ENCODE measurements around the gene PRAMEF33. TPM values are rescaled to one million over a fixed set of nuclear protein-coding genes. Genes with fewer than 3 reads are reported as not detected.
"Not testable (repeated sequence)": the region's sequence is repeated elsewhere in the genome, so short reads cannot be mapped to it uniquely, and the experiment has no call there.

The PRAMEF33 gene, protein sequence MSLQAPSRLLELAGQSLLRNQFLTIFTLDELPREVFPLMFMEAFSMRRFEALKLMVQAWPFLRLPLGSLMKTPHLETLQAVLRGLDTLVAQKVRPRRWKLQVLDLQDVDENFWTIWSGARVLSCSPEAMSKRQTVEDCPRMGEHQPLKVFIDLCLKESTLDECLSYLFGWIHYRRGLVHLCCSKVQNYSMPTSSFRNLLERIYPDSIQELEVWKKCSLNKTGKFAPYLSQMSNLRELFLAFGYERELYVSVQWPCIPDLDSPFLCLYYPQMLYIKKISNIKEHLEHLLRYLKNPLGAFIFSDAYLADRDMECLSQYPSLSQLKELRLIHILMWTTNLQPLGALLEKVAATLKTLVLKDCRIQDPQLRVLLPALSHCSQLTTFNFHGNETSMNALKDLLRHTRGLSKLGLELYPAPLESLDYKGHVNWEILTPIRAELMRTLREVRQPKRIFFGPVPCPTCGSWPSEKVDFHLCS
- polyA plus RNA-seq (2012; ENCODE audit: missing spikeins), result not detected

- not testable (repeated sequence) for FAIRE-seq
These were observed at the start of gene PRAMEF33 for GRCh38 chr1:13303239-13303638. PRAMEF33 (plus strand) TSS chr1:13303539; CDS start chr1:13305955, 2,416 bp downstream.

DNA sequence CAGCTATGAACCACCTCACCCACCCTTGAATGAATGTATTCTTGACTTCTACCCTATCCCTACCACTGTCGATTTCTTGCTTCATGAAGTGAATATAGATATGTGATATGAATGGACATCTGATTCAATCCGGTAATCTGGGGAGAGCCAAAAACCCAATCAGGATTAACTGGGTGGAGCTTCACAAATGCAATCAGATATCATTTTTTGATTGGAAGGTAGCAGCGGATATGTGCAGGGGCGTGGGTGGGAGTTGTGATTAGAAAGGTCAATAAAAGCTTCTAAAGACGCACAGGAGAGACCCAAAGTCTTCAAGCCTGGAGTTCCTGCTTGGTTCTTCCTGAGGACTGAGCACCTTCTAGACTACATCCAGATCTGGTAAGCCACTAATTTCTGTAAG is 49.4 kb upstream of the PRAMEF33 start, which contains the start of gene PRAMEF5:
Gene PRAMEF5 (plus strand): TSS at position 301 of the 400 bp plus-strand sequence. CDS start 5,071 bp downstream, outside the sequence.
- not testable (repeated sequence) for FAIRE-seq; DNase-seq (ENCODE audit: insufficient read length)

More at GRCh38 chr1:13303239-13303638, at the start of gene PRAMEF33:
- DNase-seq (ENCODE audit: insufficient read length), result not testable (repeated sequence)

GRCh38 chr1:13265124-13265523 is 38.2 kb upstream of the PRAMEF33 start:
- not testable (repeated sequence) for FAIRE-seq; DNase-seq (ENCODE audit: insufficient read length)

DNA sequence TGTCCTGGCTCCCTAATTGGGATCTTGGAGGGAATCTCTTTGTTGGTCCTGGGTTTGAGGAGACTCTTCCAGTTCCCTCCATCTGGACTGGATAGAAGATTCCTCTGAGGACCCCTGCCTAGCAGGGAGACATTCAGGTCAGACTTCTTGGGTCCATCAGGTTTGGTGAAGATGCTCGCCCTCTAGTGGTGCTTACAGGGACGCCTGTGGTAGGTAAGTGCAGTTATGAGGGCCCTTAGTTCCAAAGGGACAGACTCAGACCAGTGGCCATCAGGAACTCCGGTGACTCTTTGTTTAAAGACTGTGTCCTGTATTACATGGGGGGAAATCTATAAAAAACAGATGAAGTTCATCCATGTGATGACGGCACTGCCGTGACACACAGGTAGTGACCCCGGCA is 26.3 kb upstream of the PRAMEF33 start:
- not testable (repeated sequence) for FAIRE-seq; DNase-seq (ENCODE audit: insufficient read length)

GRCh38 chr1:13279617-13280016 is 23.7 kb upstream of the PRAMEF33 start:
- FAIRE-seq, result not testable (repeated sequence)

GRCh38 chr1:13285037-13285436 is 18.3 kb upstream of the PRAMEF33 start, which contains the start of gene PRAMEF8:
PRAMEF8 (minus strand) TSS chr1:13285137; CDS start chr1:13284091, 1,046 bp downstream.
- not testable (repeated sequence) for DNase-seq (ENCODE audit: insufficient read length); FAIRE-seq

More at GRCh38 chr1:13279617-13280016, 23.7 kb upstream of the PRAMEF33 start:
- DNase-seq (ENCODE audit: insufficient read length), result not testable (repeated sequence)

- not testable (repeated sequence) for DNase-seq (ENCODE audit: insufficient read length); FAIRE-seq
These were observed 14.3 kb upstream of the PRAMEF33 start for GRCh38 chr1:13289030-13289429.

- FAIRE-seq, result not testable (repeated sequence)
These were observed 6.0 kb upstream of the PRAMEF33 start for GRCh38 chr1:13297216-13297931.

GRCh38 chr1:13298699-13299098 is 4.6 kb upstream of the PRAMEF33 start:
- FAIRE-seq; DNase-seq (ENCODE audit: insufficient read length): not testable (repeated sequence)

More at GRCh38 chr1:13297216-13297931, 6.0 kb upstream of the PRAMEF33 start:
- DNase-seq (ENCODE audit: insufficient read length), result not testable (repeated sequence)

DNA sequence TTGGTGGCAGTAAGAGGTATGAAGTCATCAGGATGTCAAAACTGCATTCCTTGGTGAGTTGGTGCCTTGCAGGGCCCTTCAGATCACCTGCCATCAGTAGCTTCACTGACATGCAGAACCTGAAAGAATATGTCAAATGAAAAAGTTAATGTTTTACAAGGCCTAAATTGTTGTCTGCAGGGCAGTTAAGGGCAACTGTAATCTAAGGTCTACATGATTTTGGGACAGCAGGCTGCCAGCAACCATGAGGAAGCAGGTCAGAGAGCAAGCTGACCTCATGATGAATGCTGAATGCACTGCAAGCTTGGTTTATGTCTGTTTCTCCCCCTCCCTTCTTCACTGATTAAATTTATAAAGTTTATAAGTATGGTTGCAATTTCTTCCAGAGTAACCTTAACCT is 1.1 kb upstream of the PRAMEF33 start:
- FAIRE-seq; DNase-seq (ENCODE audit: insufficient read length): not testable (repeated sequence)

- not testable (repeated sequence) for FAIRE-seq
These were observed 11.9 kb downstream of the PRAMEF33 start, which contains the start of gene PRAMEF15 for GRCh38 chr1:13315281-13315680. PRAMEF15 (plus strand) TSS chr1:13315581; CDS start chr1:13318408, 2,827 bp downstream.

GRCh38 chr1:13342496-13342895 is 39.2 kb downstream of the PRAMEF33 start:
- not testable (repeated sequence) for DNase-seq (ENCODE audit: insufficient read length); FAIRE-seq

More at GRCh38 chr1:13315281-13315680, 11.9 kb downstream of the PRAMEF33 start, which contains the start of gene PRAMEF15:
- DNase-seq (ENCODE audit: insufficient read length), result not testable (repeated sequence)

DNA sequence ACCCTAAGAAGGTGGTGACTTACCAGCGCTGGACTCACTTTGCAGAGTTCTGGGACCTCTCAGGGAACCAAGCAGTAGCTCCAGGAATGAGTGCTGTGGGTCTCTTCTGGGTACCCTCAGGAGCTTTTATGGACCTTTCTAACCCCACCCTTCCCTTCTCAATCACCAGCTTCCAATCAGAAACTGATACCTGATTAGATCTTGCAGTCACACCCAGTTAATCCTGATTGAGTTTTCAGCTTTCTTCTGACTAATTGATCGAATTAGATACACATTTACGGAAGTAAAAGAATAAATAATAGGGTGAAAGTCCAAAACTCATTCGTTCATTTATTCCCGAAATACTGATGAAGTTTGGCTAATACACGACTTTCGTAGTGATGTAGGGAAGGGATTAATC is 43.7 kb downstream of the PRAMEF33 start, which contains the start of gene PRAMEF14:
Gene PRAMEF14 (minus strand): TSS at position 101 of the 400 bp plus-strand sequence. CDS start 1,820 bp downstream, outside the sequence.
- DNase-seq (ENCODE audit: insufficient read length); FAIRE-seq: not testable (repeated sequence)

- FAIRE-seq; DNase-seq (ENCODE audit: insufficient read length): not testable (repeated sequence)
These were observed 50.1 kb downstream of the PRAMEF33 start for GRCh38 chr1:13353476-13353875.

DNA sequence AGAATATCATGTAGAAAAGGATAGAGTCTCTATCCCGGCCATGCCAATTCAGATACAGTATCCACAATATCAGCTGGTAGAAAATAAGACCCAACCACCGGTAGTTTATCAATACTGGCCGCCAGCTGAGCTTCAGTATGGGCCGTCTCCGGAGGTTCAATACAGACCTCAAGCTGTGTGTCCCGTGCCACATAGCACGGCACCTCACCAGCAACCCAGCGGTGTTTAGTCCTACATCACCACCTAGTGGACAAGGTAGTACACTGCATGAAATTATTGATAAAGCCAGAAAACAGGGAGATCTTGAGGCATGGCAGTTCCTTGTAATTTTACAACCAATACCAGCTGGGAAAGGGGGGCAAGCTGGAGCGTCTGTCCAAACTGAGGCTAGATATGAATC is 51.1 kb downstream of the PRAMEF33 start:
- not testable (repeated sequence) for DNase-seq (ENCODE audit: insufficient read length); FAIRE-seq

DNA sequence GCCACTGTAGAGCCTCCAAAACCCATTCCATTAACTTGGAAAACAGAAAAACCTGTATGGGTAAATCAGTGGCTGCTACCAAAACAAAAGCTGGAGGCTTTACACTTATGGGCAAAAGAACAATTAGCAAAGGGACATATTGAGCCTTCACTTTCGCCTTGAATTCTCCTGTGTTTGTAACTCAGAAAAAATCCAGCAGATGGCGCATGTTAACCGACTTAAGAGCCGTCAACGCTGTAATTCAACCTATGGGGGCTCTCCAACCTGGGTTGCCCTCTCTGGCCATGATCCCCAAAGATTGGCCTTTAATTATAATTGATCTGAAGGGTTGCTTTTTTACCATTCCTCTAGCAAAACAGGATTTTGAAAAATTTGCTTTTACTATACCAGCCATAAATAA is 53.4 kb downstream of the PRAMEF33 start:
- peak; percentile 1 for DNase-seq (ENCODE audit: insufficient read length)
- not testable (repeated sequence) for FAIRE-seq
